Measurements from ENCODE around the gene PDE3B.

DNA sequence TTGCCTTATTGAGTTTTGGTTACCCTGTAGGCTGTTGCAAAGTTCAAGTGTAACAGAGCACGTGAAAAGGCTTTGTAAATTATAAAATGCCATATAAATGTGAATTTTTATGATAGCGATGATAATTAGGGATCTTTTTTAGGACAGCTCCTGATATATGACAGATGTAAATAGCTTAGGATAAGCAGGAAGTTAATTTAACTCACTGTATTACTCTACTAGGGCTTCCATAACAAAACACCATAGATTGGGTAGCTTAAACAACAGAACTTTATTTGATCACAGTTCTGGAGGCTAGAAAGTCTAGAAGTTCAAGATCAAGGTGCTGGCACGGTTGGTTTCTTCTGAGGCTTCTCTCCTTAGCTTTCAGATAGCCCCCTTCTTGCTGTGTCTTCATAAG, 17.0 kb upstream of the PDE3B start:
- no peak for TF ChIP-seq SUZ12 (IDR thresholded peaks at IDR 0.05; ENCODE audit: extremely low read depth, insufficient read depth, insufficient read length)
- no peak for TF ChIP-seq ZNF274 (IDR thresholded peaks at IDR 0.05; ENCODE audit: low read depth, low read length)
